Parathyroid adenoma (tissue), 2 donors: ENCODE measurements around the gene CDH13.

ENCODE experiments used
- H2AFZ ChIP-seq: fragments of 300-600 bp; sonication (generic); one replicate; pipeline ENCODE4 v1.7.0; 2017; ENCODE audit warnings: antibody characterized with exemption, mild to moderate bottlenecking
- H3K27ac ChIP-seq: fragments of 300-600 bp; sonication (generic); one replicate; pipeline ENCODE4 v1.7.0; 2017
- H3K27me3 ChIP-seq: fragments of 300-600 bp; sonication (generic); one replicate; pipeline ENCODE4 v1.7.0; 2017; ENCODE audit warnings: low read length; ENCODE audit not compliant: control insufficient read depth, insufficient read depth
- H3K36me3 ChIP-seq: fragments of 300-600 bp; sonication (generic); one replicate; pipeline ENCODE4 v1.7.0; 2017; ENCODE audit warnings: low read length; ENCODE audit not compliant: control insufficient read depth, insufficient read depth
- H3K4me1 ChIP-seq: fragments of 300-600 bp; sonication (generic); one replicate; pipeline ENCODE4 v1.7.0; 2017; ENCODE audit warnings: control low read depth
- H3K4me2 ChIP-seq: fragments of 300-600 bp; sonication (generic); one replicate; pipeline ENCODE4 v1.7.0; 2017; ENCODE audit warnings: low read length
- H3K4me3 ChIP-seq: fragments of 300-600 bp; sonication (generic); one replicate; pipeline ENCODE4 v1.7.0; 2017; ENCODE audit warnings: low read depth, low read length
- H3K79me2 ChIP-seq: fragments of 300-600 bp; sonication (generic); one replicate; pipeline ENCODE4 v1.7.0; 2017; ENCODE audit warnings: control low read depth
- H3K9ac ChIP-seq: fragments of 300-600 bp; sonication (generic); one replicate; pipeline ENCODE4 v1.7.0; 2017; ENCODE audit warnings: mild to moderate bottlenecking
- H3K9me3 ChIP-seq: fragments of 300-600 bp; sonication (generic); one replicate; pipeline ENCODE4 v1.7.0; 2017; ENCODE audit warnings: low read length; ENCODE audit not compliant: control insufficient read depth
- TF ChIP-seq, protein P1 (sequence below): fragments of 300-600 bp; sonication (generic); IDR thresholded peaks from one replicate; pipeline ENCODE4 v1.7.0; 2017; ENCODE audit warnings: antibody characterized with exemption, mild to moderate bottlenecking
- donor health status: primary hyperparathyroidism.

CDH13 gene

DNA sequence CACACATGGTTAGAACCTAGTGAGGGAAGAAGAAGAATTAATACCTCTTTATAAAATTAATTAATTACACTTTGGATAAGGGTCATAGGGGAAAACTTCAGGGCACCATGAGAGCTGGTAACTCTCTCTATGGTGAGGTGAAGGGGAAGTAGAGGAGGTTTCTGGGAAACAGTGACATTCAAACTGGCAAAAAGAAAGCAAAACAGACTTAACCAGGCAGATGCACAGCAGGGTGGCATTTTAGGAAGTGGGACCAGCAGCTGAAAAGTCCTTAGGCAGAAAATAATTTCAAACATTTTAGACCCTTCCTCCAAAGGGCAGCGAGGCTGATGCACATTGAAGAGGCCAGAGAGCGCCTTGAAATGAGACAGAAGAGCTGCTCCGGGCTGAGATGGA, 157.8 kb downstream of the CDH13 start:
- no peak overlapping the region for H3K9ac ChIP-seq
- H3K79me2 ChIP-seq: no peaks in the 10 kb centered on the region
- no peak overlapping the region for H3K4me3 ChIP-seq
- no peaks in the 10 kb centered on the region for H3K27me3 ChIP-seq
- H2AFZ ChIP-seq: no peak overlapping the region
- H3K27ac ChIP-seq: no peak overlapping the region
- H3K9me3 ChIP-seq: no peaks in the 10 kb centered on the region
- H3K4me2 ChIP-seq: no peak overlapping the region
- no peaks in the 10 kb centered on the region for H3K4me1 ChIP-seq
- TF ChIP-seq, protein P1, sequence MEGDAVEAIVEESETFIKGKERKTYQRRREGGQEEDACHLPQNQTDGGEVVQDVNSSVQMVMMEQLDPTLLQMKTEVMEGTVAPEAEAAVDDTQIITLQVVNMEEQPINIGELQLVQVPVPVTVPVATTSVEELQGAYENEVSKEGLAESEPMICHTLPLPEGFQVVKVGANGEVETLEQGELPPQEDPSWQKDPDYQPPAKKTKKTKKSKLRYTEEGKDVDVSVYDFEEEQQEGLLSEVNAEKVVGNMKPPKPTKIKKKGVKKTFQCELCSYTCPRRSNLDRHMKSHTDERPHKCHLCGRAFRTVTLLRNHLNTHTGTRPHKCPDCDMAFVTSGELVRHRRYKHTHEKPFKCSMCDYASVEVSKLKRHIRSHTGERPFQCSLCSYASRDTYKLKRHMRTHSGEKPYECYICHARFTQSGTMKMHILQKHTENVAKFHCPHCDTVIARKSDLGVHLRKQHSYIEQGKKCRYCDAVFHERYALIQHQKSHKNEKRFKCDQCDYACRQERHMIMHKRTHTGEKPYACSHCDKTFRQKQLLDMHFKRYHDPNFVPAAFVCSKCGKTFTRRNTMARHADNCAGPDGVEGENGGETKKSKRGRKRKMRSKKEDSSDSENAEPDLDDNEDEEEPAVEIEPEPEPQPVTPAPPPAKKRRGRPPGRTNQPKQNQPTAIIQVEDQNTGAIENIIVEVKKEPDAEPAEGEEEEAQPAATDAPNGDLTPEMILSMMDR: no peak
- no peaks in the 10 kb centered on the region for H3K36me3 ChIP-seq

DNA sequence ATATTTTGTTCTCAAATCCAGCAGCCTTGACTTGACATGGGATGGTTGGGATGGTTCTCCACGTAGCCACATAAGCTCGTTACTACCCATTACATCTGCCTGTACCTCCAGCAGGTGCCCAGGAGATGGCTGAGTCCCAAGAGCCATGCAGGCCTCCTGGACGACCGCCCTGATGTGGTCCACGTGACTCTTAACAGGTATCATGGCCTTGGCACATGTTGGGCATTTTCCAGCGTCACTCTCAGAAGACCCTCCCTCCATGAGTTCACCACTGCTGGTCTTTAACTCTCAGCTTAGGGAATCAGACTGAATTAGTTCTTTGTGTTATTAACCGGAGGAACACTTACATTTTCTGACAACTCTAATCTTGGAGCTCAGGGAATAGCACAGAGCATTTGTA, 161.5 kb downstream of the CDH13 start:
- no peaks in the 10 kb centered on the region for H3K36me3 ChIP-seq
- no peak overlapping the region for H3K27ac ChIP-seq
- no peak overlapping the region for H3K4me3 ChIP-seq
- no peak overlapping the region for H3K4me2 ChIP-seq
- H3K9me3 ChIP-seq: no peaks in the 10 kb centered on the region
- no peaks in the 10 kb centered on the region for H3K27me3 ChIP-seq
- TF ChIP-seq, protein P1: no peak
- no peaks in the 10 kb centered on the region for H3K4me1 ChIP-seq
- no peak overlapping the region for H2AFZ ChIP-seq
- no peak overlapping the region for H3K9ac ChIP-seq
- H3K79me2 ChIP-seq: no peaks in the 10 kb centered on the region

DNA sequence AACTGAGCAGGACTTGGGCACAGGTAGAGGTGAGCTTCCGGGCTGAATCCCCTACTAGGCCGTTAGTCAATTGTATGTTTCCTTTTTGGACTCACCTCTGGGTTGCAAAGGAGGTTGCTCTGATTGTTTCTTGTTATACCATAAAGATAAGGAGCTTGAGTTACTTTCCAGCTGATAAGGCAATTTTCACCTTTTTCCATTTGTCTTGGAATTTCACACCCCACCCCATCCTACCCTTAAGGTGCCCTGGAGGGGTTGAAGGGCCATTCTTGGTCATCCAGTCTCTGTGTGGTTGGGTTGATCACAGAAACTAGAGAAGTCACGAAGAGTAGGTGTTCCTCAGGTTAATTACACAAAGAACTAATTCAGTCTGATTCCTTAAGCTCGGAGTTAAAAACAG, 162.2 kb downstream of the CDH13 start:
- no peaks in the 10 kb centered on the region for H3K27me3 ChIP-seq
- no peak overlapping the region for H3K4me3 ChIP-seq
- no peak overlapping the region for H2AFZ ChIP-seq
- no peaks in the 10 kb centered on the region for H3K36me3 ChIP-seq
- no peaks in the 10 kb centered on the region for H3K9me3 ChIP-seq
- H3K4me2 ChIP-seq: no peak overlapping the region
- TF ChIP-seq, protein P1: no peak
- H3K79me2 ChIP-seq: no peaks in the 10 kb centered on the region
- H3K27ac ChIP-seq: no peak overlapping the region
- no peak overlapping the region for H3K9ac ChIP-seq
- H3K4me1 ChIP-seq: no peaks in the 10 kb centered on the region

DNA sequence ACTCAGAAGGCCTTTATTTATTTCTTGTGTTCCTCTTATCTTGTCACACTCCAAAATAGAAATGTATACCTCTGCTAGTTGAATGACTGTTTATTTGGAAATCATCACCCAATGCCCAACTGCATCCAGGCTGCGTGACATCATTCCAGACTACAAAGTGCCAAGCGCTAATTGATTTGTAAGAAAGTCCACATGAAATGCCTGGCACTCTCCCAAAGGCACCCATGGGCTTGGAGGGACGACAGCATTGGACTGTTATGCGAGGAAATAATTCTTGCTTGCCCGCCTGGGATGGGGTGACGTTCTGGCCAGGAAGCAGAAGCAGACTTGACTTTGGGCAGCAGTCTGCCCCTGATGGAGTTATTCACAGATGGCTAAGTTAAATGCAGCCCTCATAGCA, 165.9 kb downstream of the CDH13 start:
- H3K9ac ChIP-seq: no peak overlapping the region
- H3K4me3 ChIP-seq: no peak overlapping the region
- no peaks in the 10 kb centered on the region for H3K4me1 ChIP-seq
- TF ChIP-seq, protein P1: no peak
- H3K79me2 ChIP-seq: no peaks in the 10 kb centered on the region
- no peak overlapping the region for H3K4me2 ChIP-seq
- H3K36me3 ChIP-seq: no peaks in the 10 kb centered on the region
- no peak overlapping the region for H3K27ac ChIP-seq
- no peaks in the 10 kb centered on the region for H3K27me3 ChIP-seq
- H3K9me3 ChIP-seq: no peaks in the 10 kb centered on the region
- no peak overlapping the region for H2AFZ ChIP-seq

DNA sequence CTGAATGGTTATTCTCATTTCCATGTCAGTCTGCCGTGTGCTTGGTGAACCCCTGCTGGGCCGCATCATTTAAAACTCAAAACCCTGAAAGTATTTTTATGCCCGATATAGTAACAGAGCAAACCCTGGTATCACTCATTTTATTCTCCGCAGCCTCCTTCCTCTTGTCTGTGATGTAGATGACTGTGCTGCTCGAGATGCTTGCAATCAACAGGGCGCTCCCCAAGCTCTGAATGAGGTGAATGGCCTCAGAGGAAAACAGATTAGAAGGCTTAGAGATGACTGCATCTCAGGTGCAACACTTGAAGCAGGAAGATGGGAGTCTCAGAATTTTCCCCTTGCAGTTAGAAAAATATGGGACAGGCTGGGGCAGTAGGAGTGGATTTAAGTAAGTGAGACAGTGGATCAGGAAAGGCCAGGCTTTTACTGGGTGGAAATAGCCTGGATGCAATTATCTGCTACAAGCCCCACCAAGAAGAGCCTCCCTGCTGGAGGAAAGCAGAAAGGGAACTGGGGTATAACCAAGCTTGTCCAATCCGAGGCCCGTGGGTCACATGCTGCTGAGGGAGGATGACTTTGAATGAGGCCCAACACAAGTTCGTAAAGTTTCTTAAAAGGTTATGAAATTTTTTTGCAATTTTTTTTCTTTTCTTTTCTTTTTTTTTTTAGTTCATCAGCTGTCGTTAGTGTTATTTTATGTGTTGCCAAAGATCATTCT, 166.9 kb downstream of the CDH13 start:
- no peaks in the 10 kb centered on the region for H3K79me2 ChIP-seq
- no peak overlapping the region for H2AFZ ChIP-seq
- H3K4me2 ChIP-seq: no peak overlapping the region
- H3K36me3 ChIP-seq: no peaks in the 10 kb centered on the region
- no peaks in the 10 kb centered on the region for H3K27me3 ChIP-seq
- no peak overlapping the region for H3K9ac ChIP-seq
- no peaks in the 10 kb centered on the region for H3K4me1 ChIP-seq
- no peak overlapping the region for H3K27ac ChIP-seq
- no peak overlapping the region for H3K4me3 ChIP-seq
- no peaks in the 10 kb centered on the region for H3K9me3 ChIP-seq
- TF ChIP-seq, protein P1: no peak
